ENCODE measurements around the gene PDZD2.

The PDZD2 gene

GRCh38 chr5:31993165-31993961, 354.4 kb downstream of the PDZD2 start:
- H3K9me3 ChIP-seq (ENCODE audit: control insufficient read depth, insufficient read depth, low read length) = no peaks in the 10 kb centered on the region
- no peaks in the 10 kb centered on the region for H3K36me3 ChIP-seq (ENCODE audit: control insufficient read depth, insufficient read depth, low read length)
- H3K4me3 ChIP-seq (ENCODE audit: low read depth, low read length) = no peak overlapping the region
- no peaks in the 10 kb centered on the region for H3K27me3 ChIP-seq (ENCODE audit: control insufficient read depth, insufficient read depth, low read length)
- H3K4me1 ChIP-seq (ENCODE audit: control insufficient read depth, insufficient read depth, low read length) = peaks cover 26% of the 10 kb centered on the region
- H3K9ac ChIP-seq (ENCODE audit: low read depth, low read length) = no peak overlapping the region

- H3K27me3 ChIP-seq (ENCODE audit: control insufficient read depth, insufficient read depth, low read length) = no peaks in the 10 kb centered on the region
- no peaks in the 10 kb centered on the region for H3K9me3 ChIP-seq (ENCODE audit: control insufficient read depth, insufficient read depth, low read length)
- no peak overlapping the region for H3K4me3 ChIP-seq (ENCODE audit: low read depth, low read length)
- H3K9ac ChIP-seq (ENCODE audit: low read depth, low read length) = no peak overlapping the region
- H3K4me1 ChIP-seq (ENCODE audit: control insufficient read depth, insufficient read depth, low read length) = peaks cover 26% of the 10 kb centered on the region
- H3K36me3 ChIP-seq (ENCODE audit: control insufficient read depth, insufficient read depth, low read length) = no peaks in the 10 kb centered on the region
Observed at GRCh38 chr5:31995006-31995405, 356.1 kb downstream of the PDZD2 start.

GRCh38 chr5:31995714-31996113, 356.8 kb downstream of the PDZD2 start:
- Histone ChIP-seq H3K9ac (ENCODE audit: low read depth, low read length) (no peak overlapping the region), H3K4me1 (ENCODE audit: control insufficient read depth, insufficient read depth, low read length) (peaks cover 26% of the 10 kb centered on the region), H3K27me3 (ENCODE audit: control insufficient read depth, insufficient read depth, low read length) (no peaks in the 10 kb centered on the region), H3K4me3 (ENCODE audit: low read depth, low read length) (no peak overlapping the region), H3K9me3 (ENCODE audit: control insufficient read depth, insufficient read depth, low read length) (no peaks in the 10 kb centered on the region), H3K36me3 (ENCODE audit: control insufficient read depth, insufficient read depth, low read length) (no peaks in the 10 kb centered on the region)

DNA sequence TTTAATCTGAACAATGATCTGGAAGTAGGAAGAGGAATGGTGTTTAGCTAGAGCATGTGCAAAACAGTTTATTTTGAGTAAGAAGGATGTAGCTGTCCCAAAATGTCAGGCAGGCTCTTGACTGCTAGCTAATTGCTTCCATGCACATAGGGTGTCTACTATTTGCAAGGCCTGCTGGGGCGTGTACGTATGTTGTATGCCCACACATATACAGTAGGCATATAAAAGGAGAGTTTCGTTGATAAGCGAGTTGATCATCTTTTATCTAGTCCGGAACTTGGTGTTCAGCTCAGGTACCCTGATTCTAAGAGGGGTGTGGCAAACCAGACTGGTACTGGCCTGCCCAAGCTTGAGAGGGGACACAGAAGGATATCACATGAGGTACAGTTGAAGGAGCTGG, 358.0 kb downstream of the PDZD2 start:
- Histone ChIP-seq H3K4me3 (ENCODE audit: low read depth, low read length) (no peak overlapping the region), H3K27me3 (ENCODE audit: control insufficient read depth, insufficient read depth, low read length) (no peaks in the 10 kb centered on the region), H3K4me1 (ENCODE audit: control insufficient read depth, insufficient read depth, low read length) (peaks cover 22% of the 10 kb centered on the region), H3K9ac (ENCODE audit: low read depth, low read length) (no peak overlapping the region), H3K9me3 (ENCODE audit: control insufficient read depth, insufficient read depth, low read length) (no peaks in the 10 kb centered on the region), H3K36me3 (ENCODE audit: control insufficient read depth, insufficient read depth, low read length) (no peaks in the 10 kb centered on the region)

DNA sequence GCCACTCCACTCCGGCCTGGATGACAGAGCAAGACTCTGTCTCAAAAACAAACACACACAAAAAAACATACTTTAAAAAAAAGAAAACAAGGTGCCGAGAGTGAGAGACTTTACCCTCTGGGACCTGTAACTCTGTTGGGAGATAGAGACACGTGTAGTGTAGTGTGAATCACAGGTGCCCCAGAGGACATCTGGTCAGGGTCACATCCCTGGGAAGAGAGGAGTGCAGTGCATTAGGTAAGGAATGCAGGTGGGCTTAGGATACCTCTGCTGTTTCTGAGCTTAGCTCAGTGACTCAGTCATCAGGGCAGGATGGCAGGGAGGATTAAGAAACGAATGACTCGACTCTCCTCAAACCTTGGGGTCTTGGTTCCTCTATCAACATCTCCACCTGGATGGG, 360.5 kb downstream of the PDZD2 start:
- Histone ChIP-seq H3K9me3 (ENCODE audit: control insufficient read depth, insufficient read depth, low read length) (no peaks in the 10 kb centered on the region), H3K27me3 (ENCODE audit: control insufficient read depth, insufficient read depth, low read length) (no peaks in the 10 kb centered on the region), H3K9ac (ENCODE audit: low read depth, low read length) (no peak overlapping the region), H3K4me1 (ENCODE audit: control insufficient read depth, insufficient read depth, low read length) (peaks cover 6% of the 10 kb centered on the region), H3K4me3 (ENCODE audit: low read depth, low read length) (no peak overlapping the region), H3K36me3 (ENCODE audit: control insufficient read depth, insufficient read depth, low read length) (peaks cover 8% of the 10 kb centered on the region)

GRCh38 chr5:32000731-32001130, 361.8 kb downstream of the PDZD2 start:
- Histone ChIP-seq H3K4me1 (ENCODE audit: control insufficient read depth, insufficient read depth, low read length) (peaks cover 2% of the 10 kb centered on the region), H3K9me3 (ENCODE audit: control insufficient read depth, insufficient read depth, low read length) (no peaks in the 10 kb centered on the region), H3K27me3 (ENCODE audit: control insufficient read depth, insufficient read depth, low read length) (no peaks in the 10 kb centered on the region), H3K9ac (ENCODE audit: low read depth, low read length) (no peak overlapping the region), H3K36me3 (ENCODE audit: control insufficient read depth, insufficient read depth, low read length) (peaks cover 8% of the 10 kb centered on the region), H3K4me3 (ENCODE audit: low read depth, low read length) (no peak overlapping the region)

- peaks cover 8% of the 10 kb centered on the region for H3K36me3 ChIP-seq (ENCODE audit: control insufficient read depth, insufficient read depth, low read length)
- no peak overlapping the region for H3K9ac ChIP-seq (ENCODE audit: low read depth, low read length)
- H3K9me3 ChIP-seq (ENCODE audit: control insufficient read depth, insufficient read depth, low read length) = no peaks in the 10 kb centered on the region
- peaks cover 2% of the 10 kb centered on the region for H3K4me1 ChIP-seq (ENCODE audit: control insufficient read depth, insufficient read depth, low read length)
- H3K4me3 ChIP-seq (ENCODE audit: low read depth, low read length) = no peak overlapping the region
- no peaks in the 10 kb centered on the region for H3K27me3 ChIP-seq (ENCODE audit: control insufficient read depth, insufficient read depth, low read length)
Observed at GRCh38 chr5:32001284-32001683, 362.4 kb downstream of the PDZD2 start.

DNA sequence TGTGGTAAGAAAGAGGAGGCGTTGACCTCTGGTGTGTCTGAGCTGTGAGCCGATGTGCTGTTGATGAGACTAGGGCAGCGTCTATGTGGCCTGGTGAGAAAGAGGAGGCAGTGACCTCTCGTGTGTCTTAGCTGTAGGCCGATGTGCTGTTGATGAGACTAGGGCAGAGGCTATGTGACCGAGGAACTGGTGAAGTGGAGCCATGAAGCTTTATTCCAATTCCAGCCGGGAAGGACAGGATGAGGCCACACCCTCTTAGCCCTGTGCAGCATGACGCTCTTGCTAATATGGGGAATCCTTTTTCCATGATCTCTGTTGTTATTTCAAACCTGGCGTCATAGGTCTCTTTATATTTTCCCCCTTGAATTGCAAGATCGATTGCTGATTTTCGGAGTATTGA, 362.8 kb downstream of the PDZD2 start:
- peaks cover 2% of the 10 kb centered on the region for H3K4me1 ChIP-seq (ENCODE audit: control insufficient read depth, insufficient read depth, low read length)
- H3K9me3 ChIP-seq (ENCODE audit: control insufficient read depth, insufficient read depth, low read length) = no peaks in the 10 kb centered on the region
- H3K27me3 ChIP-seq (ENCODE audit: control insufficient read depth, insufficient read depth, low read length) = no peaks in the 10 kb centered on the region
- H3K9ac ChIP-seq (ENCODE audit: low read depth, low read length) = no peak overlapping the region
- no peak overlapping the region for H3K4me3 ChIP-seq (ENCODE audit: low read depth, low read length)
- peaks cover 8% of the 10 kb centered on the region for H3K36me3 ChIP-seq (ENCODE audit: control insufficient read depth, insufficient read depth, low read length)

DNA sequence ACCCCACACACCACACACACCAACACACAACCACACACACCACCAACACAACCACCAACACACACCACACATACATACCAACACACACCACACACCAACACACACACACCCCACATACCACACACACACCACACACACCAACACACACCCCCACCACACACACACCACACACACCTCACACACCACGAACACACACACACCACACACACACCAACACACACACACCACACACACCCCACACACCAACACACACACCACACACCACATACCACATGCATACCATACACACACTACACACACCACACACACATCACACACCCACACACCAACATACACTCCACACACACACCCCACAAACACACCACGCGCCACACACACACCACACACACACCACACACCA, 363.8 kb downstream of the PDZD2 start:
- Histone ChIP-seq H3K4me3 (ENCODE audit: low read depth, low read length) (no peak overlapping the region), H3K4me1 (ENCODE audit: control insufficient read depth, insufficient read depth, low read length) (peaks cover 2% of the 10 kb centered on the region)

DNA sequence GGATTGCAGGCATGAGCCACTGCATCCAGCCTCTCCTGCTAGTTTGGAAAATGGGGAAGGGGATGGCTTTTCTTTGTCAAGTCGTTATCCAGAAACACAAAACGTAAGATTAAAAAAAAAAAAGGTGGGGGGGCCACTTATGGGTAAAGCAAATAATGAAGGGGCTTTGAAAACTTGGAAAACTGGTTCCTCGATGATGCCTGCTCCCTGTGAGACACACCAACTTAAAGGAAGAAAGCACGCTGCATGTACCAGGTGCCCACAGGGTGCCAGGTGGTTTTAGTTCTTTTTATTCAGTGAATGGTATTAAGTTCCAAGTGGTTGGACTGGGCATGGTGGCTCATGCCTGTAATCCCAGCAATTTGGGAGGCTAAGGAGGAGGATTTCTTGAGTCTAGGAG, 365.1 kb downstream of the PDZD2 start:
- Histone ChIP-seq H3K9me3 (ENCODE audit: control insufficient read depth, insufficient read depth, low read length) (no peaks in the 10 kb centered on the region), H3K36me3 (ENCODE audit: control insufficient read depth, insufficient read depth, low read length) (peaks cover 8% of the 10 kb centered on the region), H3K9ac (ENCODE audit: low read depth, low read length) (no peak overlapping the region), H3K27me3 (ENCODE audit: control insufficient read depth, insufficient read depth, low read length) (no peaks in the 10 kb centered on the region), H3K4me1 (ENCODE audit: control insufficient read depth, insufficient read depth, low read length) (peaks cover 2% of the 10 kb centered on the region), H3K4me3 (ENCODE audit: low read depth, low read length) (no peak overlapping the region)

More for the DNA sequence above, 363.8 kb downstream of the PDZD2 start:
- no peaks in the 10 kb centered on the region for H3K9me3 ChIP-seq (ENCODE audit: control insufficient read depth, insufficient read depth, low read length)
- no peaks in the 10 kb centered on the region for H3K27me3 ChIP-seq (ENCODE audit: control insufficient read depth, insufficient read depth, low read length)
- H3K9ac ChIP-seq (ENCODE audit: low read depth, low read length) = no peak overlapping the region
- peaks cover 8% of the 10 kb centered on the region for H3K36me3 ChIP-seq (ENCODE audit: control insufficient read depth, insufficient read depth, low read length)

DNA sequence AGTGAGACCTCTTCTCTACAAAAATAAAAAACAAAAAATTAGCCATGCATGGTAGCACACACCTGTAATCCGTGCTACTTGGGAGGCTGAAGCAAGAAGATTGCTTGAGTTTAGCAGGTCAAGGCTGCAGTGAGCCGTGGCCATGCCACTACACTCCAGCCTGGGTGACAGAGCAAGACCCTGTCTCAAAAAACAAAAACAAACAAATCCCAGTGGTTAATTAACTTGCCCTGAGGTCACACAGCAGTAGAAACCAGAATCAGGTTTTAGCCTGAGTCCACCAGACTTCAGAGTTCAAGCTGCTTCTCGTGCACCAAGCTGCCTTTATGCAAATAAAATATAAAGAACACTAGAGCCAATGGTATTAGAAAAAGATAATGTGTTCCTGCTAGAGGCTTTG, 365.5 kb downstream of the PDZD2 start:
- Histone ChIP-seq H3K4me3 (ENCODE audit: low read depth, low read length) (no peak overlapping the region), H3K4me1 (ENCODE audit: control insufficient read depth, insufficient read depth, low read length) (peaks cover 2% of the 10 kb centered on the region), H3K27me3 (ENCODE audit: control insufficient read depth, insufficient read depth, low read length) (no peaks in the 10 kb centered on the region), H3K9me3 (ENCODE audit: control insufficient read depth, insufficient read depth, low read length) (no peaks in the 10 kb centered on the region), H3K9ac (ENCODE audit: low read depth, low read length) (no peak overlapping the region), H3K36me3 (ENCODE audit: control insufficient read depth, insufficient read depth, low read length) (peaks cover 8% of the 10 kb centered on the region)

- Histone ChIP-seq H3K27me3 (ENCODE audit: control insufficient read depth, insufficient read depth, low read length) (no peaks in the 10 kb centered on the region), H3K9ac (ENCODE audit: low read depth, low read length) (no peak overlapping the region), H3K9me3 (ENCODE audit: control insufficient read depth, insufficient read depth, low read length) (no peaks in the 10 kb centered on the region), H3K36me3 (ENCODE audit: control insufficient read depth, insufficient read depth, low read length) (no peaks in the 10 kb centered on the region), H3K4me1 (ENCODE audit: control insufficient read depth, insufficient read depth, low read length) (peaks cover 6% of the 10 kb centered on the region), H3K4me3 (ENCODE audit: low read depth, low read length) (no peak overlapping the region)
Observed at GRCh38 chr5:32008746-32009145, 369.8 kb downstream of the PDZD2 start.
